Thyroid gland (tissue), 4 donors: ENCODE measurements around the gene HSD17B12. TPM values are rescaled to one million over a fixed set of nuclear protein-coding genes. Genes with fewer than 3 reads are reported as not detected.
A peak's percentile ranks its signal among the peaks of the same experiment; 100 is the strongest.
"Not testable (repeated sequence)": the region's sequence is repeated elsewhere in the genome, so short reads cannot be mapped to it uniquely, and the experiment has no call there.

Experiments used
- DNase-seq, 2 donors: peaks; one replicate each; pipeline ENCODE4 v3.0.0-alpha.2; 2019
- H3K27ac ChIP-seq, 3 donors: fragments of 200-600 bp; sonication (generic); 1 replicate in 2 of 3; 2 replicates in 1 of 3; pipeline ENCODE4 v1.5.1; 2016 to 2019; ENCODE audit warnings: mild to moderate bottlenecking in 1 of 3, moderate library complexity in 1 of 3
- H3K27me3 ChIP-seq: fragments of 200-600 bp; sonication (generic); one replicate; pipeline ENCODE4 v1.5.1; 2019
- H3K36me3 ChIP-seq, 2 donors: fragments of 200-600 bp; sonication (generic); one replicate each; pipeline ENCODE4 v1.5.1; 2016 to 2019
- H3K4me1 ChIP-seq, 2 donors: fragments of 200-600 bp; sonication (generic); one replicate each; pipeline ENCODE4 v1.5.1; 2017 to 2019
- H3K4me3 ChIP-seq, 3 donors: fragments of 200-600 bp; sonication (generic); replicated peaks in 1 of 3; 1 replicate in 2 of 3; 2 replicates in 1 of 3; pipeline ENCODE4 v1.5.1; 2016; ENCODE audit warnings: mild to moderate bottlenecking in 1 of 3
- H3K9me3 ChIP-seq: fragments of 200-600 bp; sonication (generic); one replicate; pipeline ENCODE4 v1.5.1; 2017
- CTCF ChIP-seq, 6 experiments: fragments of 200-600 bp in 3 of 6; fragments of 450-650 bp in 3 of 6; sonication (generic) in 3 of 6; IDR thresholded peaks; one replicate each; pipeline ENCODE4 v1.5.1; 2016 to 2019; ENCODE audit warnings: antibody characterized with exemption in 6 of 6, mild to moderate bottlenecking in 2 of 6, inconsistent platforms in 1 of 6, moderate library complexity in 1 of 6
- POLR2A ChIP-seq, 2 donors: fragments of 450-650 bp; IDR thresholded peaks; one replicate each; pipeline ENCODE4 v1.6.1; 2017; ENCODE audit warnings: antibody characterized with exemption in 2 of 2, mild to moderate bottlenecking in 2 of 2, moderate library complexity in 1 of 2
- WGBS, 2 donors: methylation state at CpG; one replicate each; pipeline ENCODE4 v1.1.5; 2017; 5-methylcytosine and 5-hydroxymethylcytosine counted together
- intact Hi-C: fragments of 100-400 bp; cut with DNase I; formaldehyde crosslinking; loops from one replicate; pipeline ENCODE4 v1.15.1; 2023
- total RNA-seq, 4 donors: library from RNA; depleted of rRNA; stranded (reverse); fragments of >200 nt; gene quantifications; one replicate each; pipeline ENCODE4 v1.2.3, GENCODE V29; 2016

HSD17B12 gene
- total RNA-seq, 4 donors from 2014 or later = 70.1 to 104 (median 94.4) TPM

GRCh38 chr11:43674560-43674959 lies 6.0 kb upstream of the HSD17B12 start:
- WGBS, 2 donors = 53 to 65% methylated on average over 3 of the region's 3 CpGs
- DNase-seq = no peak
- no peaks in the 10 kb centered on the region for H3K27me3 ChIP-seq
- H3K9me3 ChIP-seq = no peaks in the 10 kb centered on the region
- H3K4me1 ChIP-seq = peaks cover 0 to 1% of the 10 kb centered on the region in 2 donors
- no peaks in the 10 kb centered on the region for H3K36me3 ChIP-seq
- no peak overlapping the region for H3K27ac ChIP-seq
- H3K4me3 ChIP-seq = no peak overlapping the region
- intact Hi-C loops = no loop called here
- TF ChIP-seq CTCF (IDR thresholded peaks at IDR 0.05) = no peak

DNA sequence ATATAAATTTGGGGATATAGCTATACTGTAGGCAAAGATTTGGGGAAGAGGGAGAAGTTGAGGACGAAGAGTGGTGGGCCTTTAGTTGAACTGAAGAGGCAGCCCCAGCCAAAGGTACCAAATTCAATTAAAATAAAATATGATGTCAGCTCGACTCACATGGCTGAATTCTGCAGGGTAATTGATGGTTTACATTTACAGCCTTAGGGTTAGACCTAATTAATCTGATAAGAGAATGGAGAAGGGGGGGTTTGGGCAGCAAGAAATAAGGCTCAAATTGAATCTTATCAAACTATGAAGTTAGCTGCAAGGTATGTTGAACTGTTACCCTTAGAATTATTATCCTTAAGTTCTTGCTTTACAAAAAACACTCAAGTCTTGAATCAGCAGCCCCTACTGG lies 3.6 kb upstream of the HSD17B12 start:
- 61% methylated on average over 2 of the region's 2 CpGs for WGBS, 2 donors
- Histone ChIP-seq H3K9me3 (no peaks in the 10 kb centered on the region), H3K4me3 (no peak overlapping the region), H3K27me3 (no peaks in the 10 kb centered on the region), H3K4me1 (peaks cover 7 to 12% of the 10 kb centered on the region in 2 donors), H3K36me3 (no peaks in the 10 kb centered on the region), H3K27ac (no peak overlapping the region)
- intact Hi-C loops = no loop called here
- TF ChIP-seq POLR2A (IDR thresholded peaks at IDR 0.05) = no peak
- no peak for TF ChIP-seq CTCF (IDR thresholded peaks at IDR 0.05)
- DNase-seq = no peak

DNA sequence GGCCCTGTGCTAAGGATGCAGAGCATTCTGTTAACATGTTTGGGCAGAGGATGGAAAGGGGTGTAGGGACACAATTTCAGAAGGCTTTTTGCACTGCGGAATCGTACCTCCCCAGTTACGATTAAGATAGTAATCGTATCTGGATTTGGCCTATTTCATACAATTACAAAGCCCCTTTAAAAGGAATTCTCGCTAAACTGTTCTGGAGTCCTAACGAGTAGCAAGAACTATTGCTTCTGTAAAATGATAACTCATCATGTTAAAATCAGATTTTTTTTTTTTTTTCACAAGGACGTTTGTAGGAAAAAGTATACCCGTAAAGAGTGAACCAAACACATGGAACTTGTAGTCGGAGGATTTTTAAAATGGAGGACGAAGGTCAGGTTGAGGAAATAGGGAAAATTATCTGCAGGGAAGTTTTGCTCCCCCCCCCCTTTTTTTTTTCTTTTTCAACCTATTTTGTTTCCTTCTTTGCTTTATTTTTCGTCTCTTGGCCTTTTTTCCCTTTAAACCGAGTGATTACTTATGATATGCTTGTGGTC lies 934 bp downstream of the HSD17B12 start:
- intact Hi-C loops = no loop called here
- no peak for TF ChIP-seq POLR2A (IDR thresholded peaks at IDR 0.05)
- no peak for TF ChIP-seq CTCF (IDR thresholded peaks at IDR 0.05)
- WGBS, 2 donors = 10 to 12% methylated on average over 12 of the region's 12 CpGs
- H3K27ac ChIP-seq = peak overlapping the region in 2 of 3 donors; percentile 76 to 90
- H3K4me1 ChIP-seq = peaks cover 10 to 15% of the 10 kb centered on the region in 2 donors
- no peaks in the 10 kb centered on the region for H3K27me3 ChIP-seq
- no peaks in the 10 kb centered on the region for H3K36me3 ChIP-seq
- DNase-seq = no peak
- H3K4me3 ChIP-seq = peak overlapping the region; percentile 52 to 93 (median 73)
- H3K9me3 ChIP-seq = no peaks in the 10 kb centered on the region

DNA sequence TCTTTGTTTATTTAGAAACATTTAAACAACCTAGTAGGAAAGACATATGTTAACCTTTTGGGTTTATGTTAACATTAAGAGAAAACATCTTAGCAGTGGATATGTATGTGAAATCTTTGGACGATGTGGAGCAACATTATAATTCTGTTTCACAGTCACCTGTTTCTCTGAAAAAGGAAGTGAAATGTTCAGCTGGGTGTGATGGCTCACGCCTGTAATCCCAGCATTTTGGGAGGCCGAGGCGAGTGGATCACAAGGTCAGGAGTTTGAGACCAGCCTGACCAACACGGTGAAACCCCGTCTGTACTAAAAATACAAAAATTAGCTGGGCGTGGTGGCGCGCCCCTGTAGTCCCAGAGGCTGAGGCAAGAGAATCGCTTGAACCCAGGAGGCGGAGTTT lies 1.5 kb downstream of the HSD17B12 start:
- not testable (repeated sequence) for H3K27ac ChIP-seq, DNase-seq
- H3K4me1 ChIP-seq = peaks cover 11 to 15% of the 10 kb centered on the region in 2 donors

GRCh38 chr11:43685440-43685839 lies 4.9 kb downstream of the HSD17B12 start:
- no peak overlapping the region for H3K27ac ChIP-seq
- WGBS, 2 donors = 82 to 89% methylated on average over 4 of the region's 4 CpGs
- no peak for TF ChIP-seq CTCF (IDR thresholded peaks at IDR 0.05)
- TF ChIP-seq POLR2A (IDR thresholded peaks at IDR 0.05) = no peak

More for the DNA sequence above, 1.5 kb downstream of the HSD17B12 start:
- H3K27me3 ChIP-seq, H3K4me3 ChIP-seq, intact Hi-C loops, H3K36me3 ChIP-seq, H3K9me3 ChIP-seq: not testable (repeated sequence)
- 90 to 94% methylated on average over 11 of the region's 11 CpGs for WGBS, 2 donors

More at GRCh38 chr11:43685440-43685839, 4.9 kb downstream of the HSD17B12 start:
- H3K27me3 ChIP-seq = no peaks in the 10 kb centered on the region
- H3K4me1 ChIP-seq = peaks cover 10 to 20% of the 10 kb centered on the region in 2 donors
- no peak overlapping the region for H3K4me3 ChIP-seq
- intact Hi-C loops = no loop called here
- DNase-seq = no peak
- H3K36me3 ChIP-seq = no peaks in the 10 kb centered on the region
- H3K9me3 ChIP-seq = no peaks in the 10 kb centered on the region
